Trophoblast cell (in vitro differentiated cells and primary cell): Measurements from ENCODE around the gene ADM2.

ENCODE experiments used
- DNase-seq, 2 donors: peaks; one replicate each; pipeline ENCODE4 v3.0.0-alpha.2; 2016
- H2AFZ ChIP-seq: 2 replicates; pipeline ENCODE4 v1.6.1; 2013; ENCODE audit warnings: low read length, moderate library complexity, mild to moderate bottlenecking; ENCODE audit not compliant: insufficient read depth, poor library complexity
- H2AK5ac ChIP-seq: 2 replicates; pipeline ENCODE4 v1.6.1; 2013; ENCODE audit warnings: mild to moderate bottlenecking, low read length
- H2BK120ac ChIP-seq: 2 replicates; pipeline ENCODE4 v1.6.1; 2013; ENCODE audit warnings: low read length, mild to moderate bottlenecking, moderate library complexity; ENCODE audit not compliant: insufficient read depth, poor library complexity
- H2BK12ac ChIP-seq: 2 replicates; pipeline ENCODE4 v1.6.1; 2013; ENCODE audit warnings: mild to moderate bottlenecking, low read length, moderate library complexity
- H2BK5ac ChIP-seq: 2 replicates; pipeline ENCODE4 v1.6.1; 2013; ENCODE audit warnings: low read length, low read depth, moderate library complexity, mild to moderate bottlenecking; ENCODE audit not compliant: poor library complexity
- H3K14ac ChIP-seq: 2 replicates; pipeline ENCODE4 v1.6.1; 2013; ENCODE audit warnings: mild to moderate bottlenecking, low read length
- H3K18ac ChIP-seq: 2 replicates; pipeline ENCODE4 v1.6.1; 2013; ENCODE audit warnings: mild to moderate bottlenecking, low read length
- H3K23ac ChIP-seq: 2 replicates; pipeline ENCODE4 v1.6.1; 2013; ENCODE audit warnings: low read length
- H3K27ac ChIP-seq: 2 replicates; pipeline ENCODE4 v1.5.1; 2013; ENCODE audit warnings: low read depth, mild to moderate bottlenecking, inconsistent platforms, low read length, moderate library complexity
- H3K27me3 ChIP-seq: 2 replicates; pipeline ENCODE4 v1.6.1; 2013; ENCODE audit warnings: inconsistent platforms, mild to moderate bottlenecking, low read length, moderate library complexity; ENCODE audit not compliant: insufficient read depth
- H3K36me3 ChIP-seq, 2 experiments: 1 replicate in 1 of 2; 2 replicates in 1 of 2; pipeline ENCODE4 v1.6.1; 2013; ENCODE audit warnings: low read length in 2 of 2, mild to moderate bottlenecking in 2 of 2, moderate library complexity in 1 of 2; ENCODE audit not compliant: insufficient read depth in 2 of 2, control insufficient read depth in 1 of 2
- H3K4ac ChIP-seq: 2 replicates; pipeline ENCODE4 v1.6.1; 2013; ENCODE audit warnings: low read depth, mild to moderate bottlenecking, low read length, moderate library complexity
- H3K4me1 ChIP-seq, 2 experiments: 1 replicate in 1 of 2; 2 replicates in 1 of 2; pipeline ENCODE4 v1.6.1; 2013; ENCODE audit warnings: low read length in 2 of 2, mild to moderate bottlenecking in 2 of 2, moderate library complexity in 1 of 2; ENCODE audit not compliant: insufficient read depth in 2 of 2, control insufficient read depth in 1 of 2
- H3K4me2 ChIP-seq: 2 replicates; pipeline ENCODE4 v1.6.1; 2013; ENCODE audit warnings: inconsistent platforms, mild to moderate bottlenecking, low read length, moderate library complexity
- H3K4me3 ChIP-seq: 2 replicates; pipeline ENCODE4 v1.5.1; 2013; ENCODE audit warnings: mild to moderate bottlenecking, low read depth, low read length, inconsistent platforms
- H3K79me1 ChIP-seq: one replicate; pipeline ENCODE4 v1.6.1; 2013; ENCODE audit warnings: low read length
- H3K79me2 ChIP-seq: 2 replicates; pipeline ENCODE4 v1.6.1; 2013; ENCODE audit warnings: low read length, mild to moderate bottlenecking; ENCODE audit not compliant: control insufficient read depth, insufficient read depth, poor library complexity
- H3K9ac ChIP-seq: 2 replicates; pipeline ENCODE4 v1.6.1; 2013; ENCODE audit warnings: mild to moderate bottlenecking, low read length
- H3K9me3 ChIP-seq: 2 replicates; pipeline ENCODE4 v1.6.1; 2013; ENCODE audit warnings: low read depth, mild to moderate bottlenecking, control low read depth, inconsistent platforms, low read length; ENCODE audit not compliant: insufficient read depth
- H4K12ac ChIP-seq: 2 replicates; pipeline ENCODE4 v1.6.1; 2013; ENCODE audit warnings: low read depth, mild to moderate bottlenecking, low read length, moderate library complexity
- H4K8ac ChIP-seq: 2 replicates; pipeline ENCODE4 v1.6.1; 2013; ENCODE audit warnings: low read depth, mild to moderate bottlenecking, low read length, moderate library complexity
- H4K91ac ChIP-seq: one replicate; pipeline ENCODE4 v1.6.1; 2013; ENCODE audit warnings: low read depth, mild to moderate bottlenecking, low read length, moderate library complexity
- WGBS: extraction: QIAGEN DNeasy Blood & Tissue Kit; methylation state at CpG from one replicate; pipeline ENCODE4 v1.1.7; 2013; ENCODE audit warnings: missing lambda C conversion rate; ENCODE audit not compliant: insufficient read length, insufficient coverage; ENCODE audit errors: extremely low coverage; 5-methylcytosine and 5-hydroxymethylcytosine counted together

ADM2 gene

DNA sequence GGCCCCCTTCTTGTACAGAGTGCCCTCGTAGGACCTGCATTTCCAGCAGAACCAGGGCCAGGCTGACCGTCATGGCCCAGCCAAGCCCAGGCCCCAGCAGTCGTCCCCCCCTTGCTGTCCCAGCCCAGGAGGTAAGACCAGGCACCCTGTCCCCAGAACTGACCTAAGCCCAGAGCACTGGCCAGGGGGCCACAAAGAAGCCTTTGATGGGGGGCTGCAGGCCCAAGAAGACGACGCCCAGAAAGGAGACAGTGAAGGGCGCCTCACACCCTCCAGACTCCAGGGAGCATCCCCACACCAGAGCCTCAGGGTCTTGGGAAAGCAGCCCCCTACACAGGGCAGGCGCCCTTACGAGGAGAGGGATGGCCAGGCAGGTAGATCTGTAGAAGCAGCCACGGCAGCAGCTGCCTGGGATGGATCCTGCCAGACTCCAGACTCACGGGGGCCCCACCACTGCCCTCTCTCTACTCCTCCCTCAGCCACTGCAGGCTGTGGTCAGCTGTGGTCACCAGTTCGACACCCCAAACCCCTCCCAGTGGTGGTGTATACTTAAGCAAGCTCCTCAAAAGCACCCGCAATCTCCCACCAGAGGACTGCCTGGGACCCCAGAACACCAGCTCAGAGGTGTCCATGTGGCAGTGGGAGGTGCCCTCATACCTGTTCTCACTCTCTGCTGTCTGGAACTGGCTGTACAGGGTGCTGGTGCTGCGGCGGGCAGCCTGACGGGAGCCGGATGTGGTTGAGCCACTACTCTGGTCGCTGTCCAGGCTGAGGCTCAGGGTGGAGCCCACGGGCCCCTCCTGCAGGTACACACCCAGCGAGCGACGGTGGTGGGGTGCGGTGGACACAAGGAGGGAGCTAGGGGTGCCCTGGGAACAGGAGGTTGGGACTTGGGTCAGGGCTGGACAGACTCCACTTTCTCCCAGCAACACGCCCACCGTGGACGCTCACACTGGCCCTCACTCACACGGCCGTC, 33.5 kb upstream of the ADM2 start:
- H4K8ac ChIP-seq = no peak overlapping the region
- no peak overlapping the region for H2AK5ac ChIP-seq
- no peaks in the 10 kb centered on the region for H3K27me3 ChIP-seq
- DNase-seq = no peak
- no peak overlapping the region for H3K23ac ChIP-seq
- no CpG with 5 or more reads among the region's 27 CpGs for WGBS
- H2AFZ ChIP-seq = no peak overlapping the region
- H3K4me2 ChIP-seq = no peak overlapping the region
- no peak overlapping the region for H3K9ac ChIP-seq
- no peak overlapping the region for H3K14ac ChIP-seq
- no peak overlapping the region for H4K91ac ChIP-seq
- H3K79me2 ChIP-seq = no peaks in the 10 kb centered on the region
- H3K4me3 ChIP-seq = no peak overlapping the region
- no peaks in the 10 kb centered on the region for H3K4me1 ChIP-seq
- H3K27ac ChIP-seq = no peak overlapping the region
- no peak overlapping the region for H2BK120ac ChIP-seq
- peaks cover 55 to 59% of the 10 kb centered on the region in 2 experiments for H3K36me3 ChIP-seq
- no peaks in the 10 kb centered on the region for H3K79me1 ChIP-seq
- H3K4ac ChIP-seq = no peak overlapping the region
- no peaks in the 10 kb centered on the region for H3K9me3 ChIP-seq
- no peak overlapping the region for H3K18ac ChIP-seq
- H2BK5ac ChIP-seq = no peak overlapping the region
- no peak overlapping the region for H2BK12ac ChIP-seq
- H4K12ac ChIP-seq = no peak overlapping the region

- Histone ChIP-seq H3K36me3 (peaks cover 57 to 59% of the 10 kb centered on the region in 2 experiments), H3K4me1 (no peaks in the 10 kb centered on the region), H4K91ac (no peak overlapping the region), H3K9me3 (peaks cover 2% of the 10 kb centered on the region), H3K27ac (no peak overlapping the region), H3K9ac (no peak overlapping the region), H4K8ac (no peak overlapping the region), H3K4me3 (no peak overlapping the region), H3K27me3 (no peaks in the 10 kb centered on the region), H3K14ac (no peak overlapping the region), H3K23ac (no peak overlapping the region), H2BK12ac (no peak overlapping the region), H3K4ac (no peak overlapping the region), H3K79me2 (no peaks in the 10 kb centered on the region), H3K4me2 (no peak overlapping the region), H3K79me1 (no peaks in the 10 kb centered on the region), H2AK5ac (no peak overlapping the region), H2AFZ (no peak overlapping the region), H2BK120ac (no peak overlapping the region), H4K12ac (no peak overlapping the region), H2BK5ac (no peak overlapping the region), H3K18ac (no peak overlapping the region)
- no peak for DNase-seq
- WGBS = no CpG with 5 or more reads among the region's 5 CpGs
Measured at GRCh38 chr22:50452649-50453048, 28.7 kb upstream of the ADM2 start.

DNA sequence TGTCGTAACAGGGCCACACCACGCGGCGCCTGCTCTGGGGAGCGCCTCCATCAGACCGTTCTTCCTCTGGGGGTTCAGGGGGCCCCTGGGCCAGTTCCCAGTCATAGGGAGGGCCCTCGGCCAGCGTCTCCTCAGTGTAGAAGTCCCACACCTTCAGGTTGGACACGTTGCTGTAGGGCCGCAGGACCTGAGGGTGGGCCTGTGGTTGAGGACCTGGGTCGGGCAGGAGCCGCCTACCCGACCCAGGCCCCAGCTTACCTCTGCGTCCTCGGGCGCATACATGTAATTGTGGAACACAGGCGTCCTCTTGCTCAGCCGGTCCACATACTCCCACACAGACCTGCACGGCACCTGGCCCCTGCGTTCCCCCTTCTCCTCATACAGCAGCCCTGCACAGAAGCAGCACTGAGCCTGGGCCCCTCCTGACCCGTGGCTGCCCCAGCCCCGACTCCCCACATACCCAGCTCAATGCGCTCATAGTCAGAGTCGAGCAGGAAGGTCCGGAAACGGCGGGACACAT, 26.7 kb upstream of the ADM2 start:
- Histone ChIP-seq H2AFZ (no peak overlapping the region), H3K23ac (no peak overlapping the region), H3K27ac (no peak overlapping the region), H3K9me3 (peaks cover 2% of the 10 kb centered on the region), H3K14ac (no peak overlapping the region), H4K8ac (no peak overlapping the region), H3K79me1 (no peaks in the 10 kb centered on the region), H3K4ac (no peak overlapping the region), H2BK5ac (no peak overlapping the region), H3K9ac (no peak overlapping the region), H3K18ac (no peak overlapping the region), H2AK5ac (no peak overlapping the region), H3K79me2 (no peaks in the 10 kb centered on the region), H3K4me3 (no peak overlapping the region), H3K4me1 (no peaks in the 10 kb centered on the region), H4K91ac (no peak overlapping the region), H3K36me3 (peaks cover 60 to 63% of the 10 kb centered on the region in 2 experiments), H2BK120ac (no peak overlapping the region), H4K12ac (no peak overlapping the region), H3K27me3 (no peaks in the 10 kb centered on the region), H2BK12ac (no peak overlapping the region), H3K4me2 (no peak overlapping the region)
- WGBS = no CpG with 5 or more reads among the region's 27 CpGs
- DNase-seq = no peak

DNA sequence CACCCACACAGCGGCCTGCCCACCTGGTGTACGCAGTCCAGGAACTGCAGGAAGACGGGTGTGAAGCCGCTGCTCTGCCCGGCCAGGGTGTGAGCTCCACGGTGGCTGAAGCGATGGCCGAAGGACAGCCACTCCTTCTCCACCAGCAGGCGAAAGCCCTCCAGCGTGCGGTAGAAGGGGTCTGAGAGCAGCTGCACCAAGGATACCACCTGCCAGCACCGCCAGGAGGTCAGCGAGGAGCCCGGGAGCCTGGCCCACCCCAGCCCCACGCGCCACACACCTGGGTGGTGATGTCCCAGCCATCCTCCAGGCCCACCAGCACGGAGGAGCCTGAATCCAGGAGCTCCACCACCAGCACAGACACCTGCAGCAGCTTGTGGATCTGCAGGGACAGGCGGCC, 26.1 kb upstream of the ADM2 start:
- no peaks in the 10 kb centered on the region for H3K4me1 ChIP-seq
- DNase-seq = no peak
- peaks cover 65 to 66% of the 10 kb centered on the region in 2 experiments for H3K36me3 ChIP-seq
- no peak overlapping the region for H3K9ac ChIP-seq
- H3K4ac ChIP-seq = no peak overlapping the region
- peaks cover 2% of the 10 kb centered on the region for H3K9me3 ChIP-seq
- H2BK5ac ChIP-seq = no peak overlapping the region
- no peak overlapping the region for H3K27ac ChIP-seq
- H2AFZ ChIP-seq = peak overlapping the region; percentile 18
- H3K14ac ChIP-seq = no peak overlapping the region
- H2BK120ac ChIP-seq = no peak overlapping the region
- peak overlapping the region; percentile 11 for H3K4me3 ChIP-seq
- no peak overlapping the region for H3K23ac ChIP-seq
- H2AK5ac ChIP-seq = no peak overlapping the region
- H2BK12ac ChIP-seq = no peak overlapping the region
- WGBS = no CpG with 5 or more reads among the region's 18 CpGs
- H3K27me3 ChIP-seq = no peaks in the 10 kb centered on the region
- no peaks in the 10 kb centered on the region for H3K79me1 ChIP-seq
- H3K18ac ChIP-seq = no peak overlapping the region
- no peaks in the 10 kb centered on the region for H3K79me2 ChIP-seq
- H4K91ac ChIP-seq = no peak overlapping the region
- H3K4me2 ChIP-seq = no peak overlapping the region
- H4K8ac ChIP-seq = no peak overlapping the region
- H4K12ac ChIP-seq = no peak overlapping the region
